Suprapubic skin (tissue), 4 donors: ENCODE measurements around the gene WDR81.

Experiments used
- POLR2A ChIP-seq, 2 donors: fragments of 450-650 bp; IDR thresholded peaks; one replicate each; pipeline ENCODE4 v1.6.1; 2017; ENCODE audit warnings: antibody characterized with exemption in 2 of 2, mild to moderate bottlenecking in 2 of 2, moderate library complexity in 2 of 2
- POLR2AphosphoS5 ChIP-seq, 3 donors: sonication (generic); formaldehyde crosslinking; IDR thresholded peaks; one replicate each; pipeline ENCODE4 v1.6.1; 2017; ENCODE audit warnings: antibody characterized with exemption in 3 of 3
- TF ChIP-seq, protein P1 (sequence below), 2 donors: fragments of 200-600 bp in 1 of 2; fragments of 450-650 bp in 1 of 2; sonication (generic) in 1 of 2; IDR thresholded peaks; one replicate each; pipeline ENCODE4 v1.5.1; 2016 to 2019; ENCODE audit warnings: antibody characterized with exemption in 2 of 2, mild to moderate bottlenecking in 1 of 2, moderate library complexity in 1 of 2

DNA sequence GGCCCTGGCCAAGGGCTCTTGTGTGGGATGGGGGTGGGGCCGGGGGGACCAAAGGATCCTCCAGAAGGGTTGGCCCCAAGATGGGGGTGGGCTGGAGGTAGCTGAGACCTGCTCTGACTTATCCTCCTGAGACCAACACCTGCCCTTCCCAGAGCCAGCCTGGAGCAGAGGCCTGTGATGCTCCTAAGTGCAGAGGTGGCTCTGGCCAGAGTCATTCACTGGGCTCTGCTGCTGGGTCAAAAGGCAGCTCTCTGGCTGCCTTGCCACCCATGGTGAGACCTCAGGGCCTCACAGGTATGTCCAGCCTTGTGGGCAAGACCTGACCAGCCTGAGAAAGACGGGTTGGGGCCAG is 18.6 kb downstream of the WDR81 start:
- TF ChIP-seq, protein P1, sequence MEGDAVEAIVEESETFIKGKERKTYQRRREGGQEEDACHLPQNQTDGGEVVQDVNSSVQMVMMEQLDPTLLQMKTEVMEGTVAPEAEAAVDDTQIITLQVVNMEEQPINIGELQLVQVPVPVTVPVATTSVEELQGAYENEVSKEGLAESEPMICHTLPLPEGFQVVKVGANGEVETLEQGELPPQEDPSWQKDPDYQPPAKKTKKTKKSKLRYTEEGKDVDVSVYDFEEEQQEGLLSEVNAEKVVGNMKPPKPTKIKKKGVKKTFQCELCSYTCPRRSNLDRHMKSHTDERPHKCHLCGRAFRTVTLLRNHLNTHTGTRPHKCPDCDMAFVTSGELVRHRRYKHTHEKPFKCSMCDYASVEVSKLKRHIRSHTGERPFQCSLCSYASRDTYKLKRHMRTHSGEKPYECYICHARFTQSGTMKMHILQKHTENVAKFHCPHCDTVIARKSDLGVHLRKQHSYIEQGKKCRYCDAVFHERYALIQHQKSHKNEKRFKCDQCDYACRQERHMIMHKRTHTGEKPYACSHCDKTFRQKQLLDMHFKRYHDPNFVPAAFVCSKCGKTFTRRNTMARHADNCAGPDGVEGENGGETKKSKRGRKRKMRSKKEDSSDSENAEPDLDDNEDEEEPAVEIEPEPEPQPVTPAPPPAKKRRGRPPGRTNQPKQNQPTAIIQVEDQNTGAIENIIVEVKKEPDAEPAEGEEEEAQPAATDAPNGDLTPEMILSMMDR (IDR thresholded peaks at IDR 0.05) = no peak
- no peak for TF ChIP-seq POLR2A (IDR thresholded peaks at IDR 0.05)
- no peak for TF ChIP-seq POLR2AphosphoS5 (IDR thresholded peaks at IDR 0.05)
